Urothelium cell line (cell line): ENCODE results near the gene TXNIP.
A peak's percentile ranks its signal among the peaks of the same experiment; 100 is the strongest.
"Not testable (repeated sequence)": the region's sequence is repeated elsewhere in the genome, so short reads cannot be mapped to it uniquely, and the experiment has no call there.

ENCODE experiments used
- DNase-seq: peaks from one replicate; pipeline ENCODE4 v3.0.0; 2011; ENCODE audit warnings: low spot score, mixed read lengths
- FAIRE-seq: peaks from 2 replicates; lab custom pipeline; 2011; peaks lifted over from hg19 to GRCh38; lab: Jason Lieb, UNC

The TXNIP gene

GRCh38 chr1:145996433-145997015 is at the start of gene TXNIP:
Gene TXNIP, minus strand, starts transcription at chr1:145996579. Its CDS starts 313 bp downstream, at chr1:145996266.
- DNase-seq: peak; percentile 99
- peak; percentile 44 for FAIRE-seq

- FAIRE-seq (no peak), DNase-seq (no peak)
Measured at GRCh38 chr1:146039844-146040194, 43.4 kb upstream of the TXNIP start.

- DNase-seq (peak; percentile 57), FAIRE-seq (no peak)
Measured at GRCh38 chr1:146036965-146037646, 40.7 kb upstream of the TXNIP start.

- FAIRE-seq (no peak), DNase-seq (no peak)
Measured at GRCh38 chr1:146036241-146036964, 40.0 kb upstream of the TXNIP start.

DNA sequence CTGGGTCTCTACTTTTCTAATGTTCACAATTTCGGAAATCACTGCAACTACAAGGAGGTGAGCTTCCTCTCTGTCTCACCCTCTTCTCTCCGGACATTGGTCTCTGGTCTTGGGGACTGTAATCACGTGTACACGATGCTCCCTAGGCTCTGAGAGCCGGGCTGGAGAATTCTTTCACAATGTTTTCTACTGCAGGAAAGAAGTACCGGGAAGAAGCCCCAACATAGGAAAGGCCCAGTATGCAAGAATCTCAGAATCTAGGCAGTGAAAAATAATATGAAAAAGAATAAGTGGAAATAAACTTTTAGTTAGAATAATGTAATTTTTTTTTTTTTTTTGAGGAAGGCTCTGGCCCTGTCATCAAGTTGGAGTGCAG is 38.7 kb upstream of the TXNIP start:
- FAIRE-seq (no peak), DNase-seq (peak; percentile 35)

DNA sequence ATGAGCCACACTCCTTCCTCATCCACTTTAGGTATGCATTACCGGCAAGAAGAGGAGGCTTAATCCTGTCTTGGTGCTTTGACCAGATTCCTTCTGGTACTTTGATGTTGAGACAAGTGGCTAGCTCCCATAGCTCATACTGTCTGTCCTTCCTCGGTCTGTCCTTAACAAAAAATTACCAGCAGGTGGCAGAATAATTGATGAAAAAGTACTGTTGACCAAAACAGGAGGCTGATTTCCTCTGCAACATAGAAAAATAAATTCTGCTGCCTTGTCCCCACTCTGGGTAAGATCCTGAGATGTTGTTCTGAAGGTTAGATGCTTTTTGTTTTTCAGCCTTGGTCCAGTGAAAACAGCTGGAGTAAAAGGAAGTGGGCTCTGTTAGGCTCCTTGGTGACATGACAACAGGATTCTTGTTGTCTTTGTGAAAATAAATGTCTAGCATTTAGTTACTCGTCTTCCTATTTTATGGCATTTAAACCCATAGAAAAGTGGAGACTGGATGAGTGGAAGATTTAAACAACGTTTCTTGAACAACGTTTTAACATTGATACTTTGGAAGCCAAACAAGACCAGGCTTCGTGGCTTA is 36.3 kb upstream of the TXNIP start:
- DNase-seq (peak; percentile 48), FAIRE-seq (no peak)

DNA sequence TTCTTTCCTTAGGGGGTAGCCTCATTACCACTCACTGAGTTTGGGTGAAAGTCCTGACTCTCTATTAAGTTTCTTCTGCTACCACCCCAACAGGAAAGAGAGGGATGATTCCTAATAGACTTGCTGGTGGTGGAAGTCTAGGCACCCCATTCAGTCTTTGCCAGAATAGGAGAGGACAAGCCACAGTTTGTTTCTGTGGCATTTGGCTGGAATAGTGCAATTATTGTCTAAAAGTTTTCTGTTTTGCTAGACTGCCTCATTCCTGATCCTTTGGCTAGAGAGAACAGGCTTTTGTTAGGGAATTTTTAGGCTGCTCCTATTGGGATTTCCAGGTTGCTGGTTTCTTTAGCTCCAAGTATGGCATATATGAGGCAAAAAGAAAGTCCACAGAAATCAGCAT is 35.1 kb upstream of the TXNIP start:
- no peak for FAIRE-seq
- no peak for DNase-seq

GRCh38 chr1:146029117-146029516 is 32.7 kb upstream of the TXNIP start:
- DNase-seq (no peak), FAIRE-seq (no peak)

DNA sequence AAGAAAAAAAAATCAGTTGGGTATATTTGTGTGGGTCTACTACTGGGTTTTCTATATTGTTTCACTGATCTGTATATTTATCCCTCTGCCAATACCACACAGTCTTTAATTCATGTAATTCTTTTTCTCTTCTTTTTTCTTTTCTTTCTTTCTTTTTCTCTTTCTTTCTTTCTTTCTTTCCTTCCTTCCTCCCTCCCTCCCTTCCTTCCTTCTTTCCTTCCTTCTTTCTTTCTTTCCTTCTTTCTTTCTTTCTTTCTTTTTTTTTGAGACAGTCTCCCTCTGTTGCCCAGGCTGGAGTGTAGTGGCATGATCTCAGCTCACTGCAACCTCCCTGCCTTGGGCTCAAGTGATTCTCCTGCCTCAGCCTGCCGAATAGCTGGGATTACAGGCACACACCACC is 30.3 kb upstream of the TXNIP start:
- not testable (repeated sequence) for DNase-seq, FAIRE-seq

DNA sequence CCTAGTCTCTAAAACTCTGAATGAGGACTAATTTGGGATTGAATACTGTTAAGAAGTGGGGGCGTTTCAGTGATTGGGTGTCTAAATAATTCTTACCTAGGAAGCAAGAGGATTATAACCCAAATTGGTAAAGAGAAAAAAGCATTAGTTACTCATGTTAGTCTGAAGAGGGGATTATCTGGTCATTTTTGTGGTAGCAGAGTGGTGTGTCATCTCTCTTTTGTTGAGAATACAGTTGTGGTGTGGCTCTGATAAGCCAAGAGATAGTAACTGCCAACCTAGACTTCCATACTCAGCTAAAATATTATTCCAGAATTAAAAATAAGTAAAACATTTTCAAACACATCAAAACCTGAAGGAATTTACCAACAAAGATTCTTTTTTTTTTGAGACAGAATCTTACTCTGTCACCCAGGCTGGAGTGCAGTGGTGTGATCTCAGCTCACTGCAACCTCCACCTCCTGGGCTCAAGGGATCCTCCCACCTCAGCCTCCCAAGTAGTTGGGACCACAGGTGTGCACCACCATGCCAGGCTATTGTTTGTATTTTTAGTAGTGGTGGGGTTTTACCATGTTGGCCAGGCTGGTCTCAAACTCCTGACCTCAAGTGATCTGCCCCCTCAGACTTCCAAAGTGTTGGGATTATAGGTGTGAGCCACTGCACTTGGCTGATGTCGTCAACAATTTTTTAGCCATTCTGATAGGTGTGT is 29.6 kb upstream of the TXNIP start:
- not testable (repeated sequence) for FAIRE-seq, DNase-seq

GRCh38 chr1:146022403-146023127 is 26.2 kb upstream of the TXNIP start:
- no peak for DNase-seq
- FAIRE-seq: no peak

- no peak for FAIRE-seq
- DNase-seq: no peak
Measured at GRCh38 chr1:146021622-146022402, 25.4 kb upstream of the TXNIP start, which contains the start of gene HJV. Gene HJV, minus strand, starts transcription at chr1:146021735. Its CDS starts 1,504 bp downstream, at chr1:146020231.

DNA sequence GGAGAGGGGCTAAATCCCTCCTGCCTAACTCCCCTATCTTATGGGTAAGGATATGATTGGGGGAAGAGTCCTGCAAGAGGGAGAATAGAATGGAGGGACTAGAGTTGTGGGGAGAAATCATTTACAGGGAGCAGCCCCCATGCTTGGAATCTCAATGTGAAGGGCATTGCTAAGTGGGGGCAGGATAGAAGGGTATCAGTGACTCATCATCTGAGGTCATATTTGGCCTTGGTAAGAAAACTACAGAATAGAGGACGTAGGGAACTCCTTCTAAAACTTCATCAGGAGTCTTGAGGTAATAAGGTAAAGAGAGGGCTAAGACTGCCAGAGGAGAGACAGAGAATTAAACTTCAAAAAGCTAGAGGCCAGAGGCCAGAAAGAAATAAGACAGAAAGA is 24.7 kb upstream of the TXNIP start:
- no peak for FAIRE-seq

DNA sequence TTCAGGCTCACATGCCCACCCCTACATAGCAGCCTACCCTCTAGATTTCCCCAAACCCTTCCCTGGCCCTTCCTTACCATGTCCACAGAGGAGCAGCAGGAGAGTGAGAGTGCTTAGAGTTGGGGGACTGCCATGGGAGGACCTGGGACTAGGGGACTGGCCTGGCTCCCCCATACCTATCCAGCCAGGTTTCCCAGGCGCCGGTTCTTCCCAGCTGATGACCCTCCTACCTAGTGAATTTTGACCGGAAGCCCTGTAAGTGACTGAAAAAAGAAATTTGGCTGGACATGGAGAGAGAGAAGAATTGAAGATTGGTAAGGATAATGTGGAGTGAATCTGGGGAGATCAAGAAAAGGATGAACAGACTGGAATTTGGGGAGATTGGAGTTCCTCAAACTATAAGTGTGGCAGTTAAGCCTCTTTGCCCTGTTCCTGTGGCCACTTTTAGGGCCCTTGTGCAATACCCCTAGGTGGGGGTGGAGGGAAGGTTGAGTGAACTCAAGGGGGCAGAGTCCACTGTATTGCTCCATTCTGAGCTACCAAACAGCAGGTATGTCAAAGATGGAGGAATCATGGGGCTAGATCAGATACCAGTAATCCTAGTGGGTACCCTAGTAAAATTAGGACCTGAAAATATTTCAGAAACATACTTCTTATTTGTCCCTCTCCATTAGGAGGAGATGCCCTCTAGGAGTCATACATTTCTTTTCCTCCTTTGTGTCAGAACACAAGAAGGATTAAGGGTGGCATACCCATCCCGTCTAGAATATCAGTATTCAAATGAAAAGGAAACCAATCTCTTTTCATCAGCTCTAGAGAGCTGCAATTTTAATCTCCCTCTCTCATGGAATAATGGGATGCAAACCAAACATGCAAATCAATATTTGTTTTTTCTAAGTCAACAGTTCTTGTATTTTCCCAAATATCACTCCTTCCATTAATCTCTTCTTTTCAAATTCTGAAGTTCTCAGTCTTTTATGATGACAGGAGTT is 24.0 kb upstream of the TXNIP start:
- no peak for FAIRE-seq

More for the DNA sequence above, 24.7 kb upstream of the TXNIP start:
- no peak for DNase-seq

DNA sequence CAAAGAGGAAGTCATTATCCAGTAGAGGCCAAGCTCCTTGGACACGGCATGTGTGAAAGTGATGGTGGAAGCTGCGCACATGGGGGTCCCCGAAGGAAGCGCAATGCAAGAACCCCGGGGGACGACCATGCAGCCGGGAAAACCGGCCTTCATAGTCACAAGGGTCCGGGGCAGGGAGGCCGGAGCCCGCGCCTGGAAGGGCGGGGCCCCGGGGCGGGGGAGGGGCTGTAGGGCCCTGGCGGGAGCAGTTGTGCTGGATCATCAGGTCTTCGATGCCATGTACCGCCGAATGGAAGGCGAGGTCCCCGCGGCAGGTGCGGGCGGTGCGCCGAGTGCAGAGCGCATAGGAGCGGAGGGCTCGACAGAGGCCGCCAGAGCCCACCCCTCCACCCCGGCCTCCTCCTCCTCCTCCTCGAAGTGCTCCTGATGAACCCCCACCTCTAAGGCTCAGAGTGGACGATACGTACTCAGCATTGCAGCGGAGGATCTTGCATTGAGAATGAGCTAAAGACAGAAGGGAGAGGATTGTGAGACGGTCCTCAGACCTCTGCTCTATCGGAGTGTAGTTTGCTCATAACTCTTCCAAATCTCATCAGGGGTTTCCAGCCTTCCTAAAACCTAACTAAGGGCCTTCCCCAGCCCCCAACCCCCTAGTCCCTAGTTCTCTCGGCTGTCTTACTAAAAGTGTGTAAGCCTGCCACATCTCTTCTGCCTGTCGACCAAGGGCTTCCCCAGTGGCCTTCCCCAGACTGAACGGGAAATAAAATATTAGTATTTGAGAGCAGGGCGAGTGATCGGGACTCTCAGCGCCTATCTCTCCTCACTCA is 23.1 kb upstream of the TXNIP start:
- DNase-seq (no peak), FAIRE-seq (no peak)

More for the DNA sequence above, 24.0 kb upstream of the TXNIP start:
- no peak for DNase-seq

DNA sequence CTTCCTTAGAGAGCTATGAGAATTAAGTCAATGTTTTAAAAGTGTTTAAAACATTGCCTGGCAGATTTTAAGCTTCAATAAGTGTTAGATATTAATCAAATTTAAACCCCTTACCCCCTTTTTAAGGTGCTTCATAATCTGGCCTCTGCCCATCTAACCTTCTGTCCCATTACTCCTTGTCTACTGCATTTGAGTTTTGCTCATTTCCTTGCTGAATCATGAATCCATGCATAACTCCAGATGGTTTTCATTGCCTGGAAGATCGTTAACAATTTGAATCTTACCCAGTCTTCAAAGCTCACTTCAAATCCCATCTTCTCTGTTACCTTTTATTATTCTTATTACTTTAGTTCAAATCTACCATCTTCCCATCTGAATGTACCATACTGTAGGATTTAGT is 20.5 kb upstream of the TXNIP start:
- no peak for FAIRE-seq
- DNase-seq: no peak

GRCh38 chr1:146013559-146013922 is 17.2 kb upstream of the TXNIP start:
- FAIRE-seq (no peak), DNase-seq (no peak)
